ENCODE data around the gene RXRG.

The RXRG gene

GRCh38 chr1:165409657-165410358 lies 35.1 kb downstream of the RXRG start:
- DNase-seq (ENCODE audit: low spot score): no peak

DNA sequence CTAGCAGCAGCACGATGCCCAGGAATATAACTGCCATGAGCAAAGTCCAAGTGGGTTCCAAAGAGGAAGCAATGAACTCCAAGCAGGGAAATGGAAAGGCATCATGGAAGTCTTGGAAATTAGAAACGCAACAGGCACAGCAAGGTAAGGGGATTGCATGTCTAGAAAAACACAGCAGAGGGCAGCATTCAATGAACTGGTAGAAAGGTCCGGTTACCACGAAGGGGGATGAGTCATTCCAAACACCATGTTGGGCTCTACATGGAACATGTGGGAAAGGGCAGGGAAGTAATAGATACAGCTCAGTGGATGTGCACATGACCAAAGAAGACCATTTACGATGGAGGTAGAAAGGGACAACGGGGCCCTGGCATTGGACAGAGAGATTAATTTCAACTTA lies 36.4 kb downstream of the RXRG start:
- DNase-seq (ENCODE audit: low spot score): peak; percentile 44

DNA sequence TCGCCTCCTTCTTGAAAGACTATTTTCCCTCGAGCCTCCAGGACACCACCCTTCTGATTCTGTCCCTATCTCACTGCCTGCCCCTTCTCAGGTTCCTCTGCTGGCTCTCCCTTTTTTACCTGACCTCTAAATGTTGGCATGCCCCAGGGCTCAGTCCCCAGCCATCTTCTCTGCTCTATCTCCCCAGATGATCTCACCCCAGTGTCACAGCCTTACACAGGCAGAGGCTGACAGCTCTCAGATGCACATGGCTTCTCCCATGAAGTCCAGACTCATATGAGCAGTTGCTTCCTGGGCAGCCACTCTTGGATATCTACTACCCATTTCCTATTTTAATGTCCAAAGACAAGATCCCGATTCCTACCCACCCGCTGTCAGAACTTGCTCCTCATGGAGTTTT lies 37.5 kb downstream of the RXRG start:
- no peak for DNase-seq (ENCODE audit: low spot score)

DNA sequence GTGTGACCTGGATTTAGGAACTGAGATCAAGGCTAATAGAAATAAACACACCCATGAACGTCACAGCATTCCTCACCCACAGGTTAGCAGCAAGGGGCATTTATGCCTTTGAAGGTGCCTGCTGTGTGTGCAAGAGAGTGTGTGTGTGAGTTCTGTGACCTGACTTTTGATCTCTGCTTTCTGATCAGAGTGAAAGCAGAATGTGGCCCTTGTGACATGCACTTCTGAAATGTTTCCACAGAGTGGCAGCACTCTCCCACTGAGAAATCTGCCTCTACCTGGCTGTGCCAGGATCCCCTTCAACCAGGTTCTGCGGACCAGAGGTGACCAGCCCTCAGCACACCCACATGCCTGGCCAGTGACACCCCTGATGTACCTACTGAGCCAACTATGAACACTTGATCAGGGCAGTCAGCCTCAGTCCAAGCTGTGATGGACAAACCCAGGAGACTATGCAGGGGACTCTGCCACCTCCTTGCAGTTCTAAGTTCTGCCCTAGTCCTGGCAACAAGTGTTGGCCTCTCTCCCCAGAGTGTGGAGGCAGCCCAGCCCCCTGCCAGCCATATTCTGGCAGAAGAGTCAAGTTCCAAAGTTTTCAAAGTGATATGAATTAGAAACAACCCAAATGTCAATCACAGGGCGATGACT lies 41.0 kb downstream of the RXRG start:
- no peak for DNase-seq (ENCODE audit: low spot score)

- no peak for DNase-seq (ENCODE audit: low spot score)
These were observed 42.3 kb downstream of the RXRG start for GRCh38 chr1:165402517-165403111.

GRCh38 chr1:165397944-165398343 lies 47.0 kb downstream of the RXRG start:
- peak; percentile 76 for DNase-seq (ENCODE audit: low spot score)

GRCh38 chr1:165395901-165396300 lies 49.0 kb downstream of the RXRG start:
- DNase-seq (ENCODE audit: low spot score): no peak

DNA sequence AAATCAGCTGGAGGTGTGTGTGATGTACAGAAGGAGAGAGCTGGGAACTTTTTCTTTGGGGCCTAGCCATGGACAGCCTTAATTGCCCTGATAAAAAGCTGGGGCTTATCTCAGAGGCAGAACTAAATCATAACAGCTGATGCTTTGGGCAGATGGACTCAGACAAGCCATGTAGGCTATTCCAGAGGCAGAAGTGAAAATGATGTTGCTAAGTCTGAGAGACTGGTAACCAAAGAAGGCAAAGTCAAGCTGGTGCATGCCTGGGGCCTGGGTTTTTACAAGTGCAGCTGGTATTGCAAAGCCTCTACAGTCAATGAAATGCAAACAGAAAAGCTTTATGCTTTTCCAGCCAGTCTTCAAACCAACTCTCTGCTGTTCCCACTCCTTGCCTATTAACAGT lies 49.4 kb downstream of the RXRG start:
- no peak for DNase-seq (ENCODE audit: low spot score)

- DNase-seq (ENCODE audit: low spot score): peak; percentile 90
These were observed 52.0 kb downstream of the RXRG start for GRCh38 chr1:165392634-165393571.

DNA sequence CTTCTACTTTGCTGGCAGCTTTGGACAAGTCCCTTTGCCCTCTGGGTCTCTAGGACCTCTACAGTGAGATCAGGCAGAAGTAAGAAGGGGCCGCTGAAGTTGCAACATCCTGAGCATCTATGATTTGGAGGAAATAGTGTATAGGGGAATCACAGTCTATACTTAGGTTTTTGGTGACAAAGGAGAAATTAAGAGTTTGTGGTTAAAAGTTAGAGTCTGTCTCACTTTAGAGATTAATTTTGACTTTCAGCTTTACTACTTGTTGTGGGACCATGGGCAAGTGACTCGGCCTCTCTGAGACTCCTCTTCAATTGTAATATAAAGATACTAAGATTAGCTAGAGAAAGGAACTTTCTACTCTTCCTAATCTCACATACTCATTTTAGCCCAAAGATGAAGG lies 55.3 kb downstream of the RXRG start:
- DNase-seq (ENCODE audit: low spot score): no peak

- no peak for DNase-seq (ENCODE audit: low spot score)
These were observed 57.0 kb downstream of the RXRG start for GRCh38 chr1:165387961-165388360.

- DNase-seq (ENCODE audit: low spot score): no peak
These were observed 57.4 kb downstream of the RXRG start for GRCh38 chr1:165387505-165387904.

DNA sequence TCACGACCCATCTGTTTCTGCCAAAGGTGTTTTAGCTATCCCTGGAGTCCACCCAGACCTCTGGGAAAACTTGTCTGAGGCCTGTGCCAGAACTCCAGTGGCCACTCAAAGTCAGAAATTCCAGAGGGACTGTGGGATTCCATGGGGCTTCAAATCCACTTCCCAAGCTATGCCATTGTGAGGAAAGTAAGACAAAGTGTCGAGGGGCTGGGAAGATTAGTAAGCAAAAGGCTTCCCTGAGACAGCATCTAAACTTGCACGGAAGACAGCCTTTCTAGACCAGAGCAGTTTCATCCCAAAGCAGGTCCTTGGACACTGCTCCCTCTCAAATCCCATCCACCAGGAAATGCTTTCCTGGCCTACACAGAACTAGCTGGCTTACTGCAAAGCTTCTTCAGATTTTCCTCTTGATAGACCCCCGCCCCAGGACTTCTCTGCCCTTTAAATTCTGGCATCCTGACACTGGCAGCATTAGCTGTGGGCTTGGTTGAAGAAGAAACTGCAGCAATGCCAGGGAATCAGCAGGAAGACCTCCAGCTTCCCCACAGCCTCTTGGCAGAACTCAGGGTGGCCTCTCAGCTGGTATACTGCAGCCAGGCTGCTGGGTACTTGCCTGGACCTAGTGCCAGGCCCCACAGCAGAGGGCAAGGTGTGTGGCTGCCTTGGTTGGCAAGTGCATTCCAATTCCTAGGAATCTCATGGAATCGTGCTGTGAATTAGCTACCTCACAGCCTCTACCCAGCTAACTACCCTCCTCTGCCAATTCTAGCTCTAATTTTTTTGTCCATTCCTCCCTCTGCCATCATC lies 61.1 kb downstream of the RXRG start:
- DNase-seq (ENCODE audit: low spot score): no peak

DNA sequence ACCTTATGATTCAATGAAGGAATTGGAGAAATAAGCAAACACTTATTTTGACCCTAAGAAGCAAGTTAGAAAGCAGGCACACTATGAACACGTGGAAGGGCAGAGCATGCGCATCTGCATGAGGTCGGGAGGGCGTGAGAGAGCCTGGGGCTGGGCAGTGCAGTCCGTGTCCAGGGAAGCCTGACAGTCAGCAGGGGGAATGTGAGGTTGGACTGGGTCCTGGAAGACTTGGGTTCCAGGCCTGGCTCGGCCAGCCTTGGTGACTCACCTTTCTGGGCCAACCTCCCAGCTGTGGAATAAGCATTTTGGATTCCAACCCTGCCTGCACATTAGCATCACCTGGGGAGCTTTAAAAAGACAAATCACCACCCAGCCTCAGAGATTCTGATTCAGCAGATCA lies 61.9 kb downstream of the RXRG start:
- peak; percentile 76 for DNase-seq (ENCODE audit: low spot score)

DNA sequence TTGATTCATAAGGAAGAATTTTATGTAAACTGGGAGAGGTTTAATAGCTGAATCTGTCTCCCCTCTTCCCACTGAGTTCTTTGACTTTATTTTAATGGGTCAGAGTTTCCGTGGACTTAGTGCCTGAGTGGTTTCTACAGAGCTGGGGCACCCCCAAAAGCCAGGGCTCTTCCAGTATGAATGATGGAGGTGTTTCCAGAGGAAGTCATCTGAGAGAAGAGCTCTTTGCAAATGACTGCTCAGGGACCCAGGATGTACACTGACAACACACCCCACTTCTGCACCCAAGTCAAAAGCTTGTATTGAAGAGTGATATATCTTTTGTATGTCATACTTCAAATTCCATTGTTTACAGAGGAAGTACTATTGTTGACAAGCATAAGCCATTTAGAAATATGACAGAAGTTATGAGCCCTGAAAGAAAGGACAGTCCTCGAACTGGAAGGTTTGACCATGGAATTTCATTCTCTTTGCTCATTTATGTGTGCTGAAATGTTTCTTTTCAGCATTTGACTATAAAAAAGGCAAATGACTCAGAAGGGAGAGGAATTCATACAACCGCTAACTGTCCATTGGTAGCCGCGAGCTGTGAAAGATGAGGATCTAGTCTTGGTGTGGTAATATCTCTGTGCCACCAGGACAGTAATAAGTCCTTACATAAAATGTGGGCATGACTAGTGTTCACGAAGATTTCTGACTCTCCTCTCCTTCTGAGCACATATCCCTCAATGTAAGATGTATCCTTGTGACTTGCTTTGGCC lies 63.0 kb downstream of the RXRG start:
- DNase-seq (ENCODE audit: low spot score): no peak

GRCh38 chr1:165376811-165377311 lies 68.1 kb downstream of the RXRG start:
- DNase-seq (ENCODE audit: low spot score): no peak

GRCh38 chr1:165376041-165376810 lies 68.7 kb downstream of the RXRG start:
- DNase-seq (ENCODE audit: low spot score): peak; percentile 81

- no peak for DNase-seq (ENCODE audit: low spot score)
These were observed 69.3 kb downstream of the RXRG start for GRCh38 chr1:165375623-165376022.

DNA sequence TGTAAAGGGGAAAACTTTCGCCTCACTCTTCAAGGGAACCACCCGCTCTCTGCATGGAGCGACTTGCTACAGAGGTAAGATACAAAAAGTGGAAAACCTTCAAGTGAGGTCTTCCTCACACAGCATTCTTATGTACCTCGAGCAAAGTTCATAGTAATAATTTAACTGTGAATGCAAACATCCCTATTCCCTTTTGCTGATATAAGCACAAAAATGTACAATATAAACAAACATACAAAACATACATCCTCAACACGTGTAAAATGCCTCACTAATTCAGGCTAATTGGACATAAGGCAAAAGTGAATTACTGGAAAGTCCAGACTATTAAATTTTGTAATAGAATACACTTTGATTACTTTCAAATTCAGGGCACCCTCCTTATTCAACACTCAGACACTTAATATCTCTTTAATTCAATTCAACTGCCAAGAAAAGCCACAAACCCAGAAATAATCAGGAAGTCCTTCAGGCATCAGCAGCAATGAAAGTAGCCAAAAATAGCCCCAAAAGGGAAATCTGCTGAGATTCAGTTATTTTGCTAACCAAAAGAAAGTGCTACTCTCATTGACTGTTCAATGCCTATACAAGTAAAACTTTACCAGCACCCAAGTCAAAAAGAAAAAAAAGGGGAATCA lies 73.2 kb downstream of the RXRG start:
- DNase-seq (ENCODE audit: low spot score): no peak

Measured in AG08396 (cell line).